Omental fat pad (tissue), 4 donors: ENCODE data around the gene RHOG. TPM values are rescaled to one million over a fixed set of nuclear protein-coding genes. Genes with fewer than 3 reads are reported as not detected.

ENCODE experiments used
- ATAC-seq: fragments of 150-250 bp; one replicate; pipeline ENCODE4 v1.9.1; 2016; ENCODE audit warnings: mild to moderate bottlenecking, moderate library complexity; ENCODE audit not compliant: low FRiP score
- DNase-seq: peaks from one replicate; pipeline ENCODE4 v3.0.0-alpha.2; 2019; ENCODE audit warnings: low spot score
- total RNA-seq, 4 donors: library from RNA; depleted of rRNA; stranded (reverse); fragments of >200 nt; gene quantifications; one replicate each; pipeline ENCODE4 v1.1.0, GENCODE V29; 2016
- TF ChIP-seq, protein P1 (sequence below), 3 donors: fragments of 450-650 bp; IDR thresholded peaks; one replicate each; pipeline ENCODE4 v1.5.1; 2016 to 2017; ENCODE audit warnings: antibody characterized with exemption in 3 of 3, mild to moderate bottlenecking in 3 of 3, moderate library complexity in 2 of 3

The RHOG gene
- total RNA-seq, 4 donors from 2014 or later: 53.2 to 90.3 (median 67.8) TPM

DNA sequence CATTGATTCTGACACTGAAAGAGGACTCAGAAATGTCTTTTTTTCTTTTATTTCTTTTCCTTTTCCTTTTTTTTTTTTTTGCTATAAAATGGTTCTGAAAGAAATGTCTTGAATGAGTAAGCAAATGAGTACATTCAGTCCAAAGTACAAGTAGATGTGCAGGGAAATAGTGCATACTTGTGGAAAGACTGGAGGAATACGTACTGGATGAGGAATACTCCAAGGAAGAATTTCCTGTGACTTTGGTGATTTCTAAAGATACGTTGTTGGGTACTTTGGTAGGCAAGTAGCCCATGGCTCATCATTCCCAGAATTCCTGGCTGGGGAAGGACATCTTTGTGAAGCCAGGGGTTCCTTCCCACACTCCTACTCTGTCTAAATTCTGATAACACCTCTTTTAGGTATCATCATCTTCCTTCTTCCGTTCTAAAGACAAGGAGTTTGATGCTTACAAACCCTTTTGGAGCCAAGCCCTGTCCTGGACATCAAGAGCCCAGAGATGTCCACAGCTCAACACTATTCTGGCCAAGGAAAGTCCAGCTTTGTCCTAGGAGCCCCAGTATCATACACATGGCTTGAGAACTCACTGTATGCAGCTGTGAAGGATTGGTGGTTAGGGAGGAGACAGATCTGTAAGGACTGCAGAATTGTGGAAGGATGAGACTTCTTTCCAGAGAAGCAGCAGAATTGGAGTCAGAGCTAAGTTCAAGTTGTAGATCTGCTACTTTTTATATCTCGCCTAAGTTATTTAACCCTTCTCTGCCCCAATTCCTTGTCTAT is 38.6 kb downstream of the RHOG start:
- TF ChIP-seq, protein P1, sequence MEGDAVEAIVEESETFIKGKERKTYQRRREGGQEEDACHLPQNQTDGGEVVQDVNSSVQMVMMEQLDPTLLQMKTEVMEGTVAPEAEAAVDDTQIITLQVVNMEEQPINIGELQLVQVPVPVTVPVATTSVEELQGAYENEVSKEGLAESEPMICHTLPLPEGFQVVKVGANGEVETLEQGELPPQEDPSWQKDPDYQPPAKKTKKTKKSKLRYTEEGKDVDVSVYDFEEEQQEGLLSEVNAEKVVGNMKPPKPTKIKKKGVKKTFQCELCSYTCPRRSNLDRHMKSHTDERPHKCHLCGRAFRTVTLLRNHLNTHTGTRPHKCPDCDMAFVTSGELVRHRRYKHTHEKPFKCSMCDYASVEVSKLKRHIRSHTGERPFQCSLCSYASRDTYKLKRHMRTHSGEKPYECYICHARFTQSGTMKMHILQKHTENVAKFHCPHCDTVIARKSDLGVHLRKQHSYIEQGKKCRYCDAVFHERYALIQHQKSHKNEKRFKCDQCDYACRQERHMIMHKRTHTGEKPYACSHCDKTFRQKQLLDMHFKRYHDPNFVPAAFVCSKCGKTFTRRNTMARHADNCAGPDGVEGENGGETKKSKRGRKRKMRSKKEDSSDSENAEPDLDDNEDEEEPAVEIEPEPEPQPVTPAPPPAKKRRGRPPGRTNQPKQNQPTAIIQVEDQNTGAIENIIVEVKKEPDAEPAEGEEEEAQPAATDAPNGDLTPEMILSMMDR (IDR thresholded peaks at IDR 0.05): no peak
- ATAC-seq (no peak), DNase-seq (no peak)

DNA sequence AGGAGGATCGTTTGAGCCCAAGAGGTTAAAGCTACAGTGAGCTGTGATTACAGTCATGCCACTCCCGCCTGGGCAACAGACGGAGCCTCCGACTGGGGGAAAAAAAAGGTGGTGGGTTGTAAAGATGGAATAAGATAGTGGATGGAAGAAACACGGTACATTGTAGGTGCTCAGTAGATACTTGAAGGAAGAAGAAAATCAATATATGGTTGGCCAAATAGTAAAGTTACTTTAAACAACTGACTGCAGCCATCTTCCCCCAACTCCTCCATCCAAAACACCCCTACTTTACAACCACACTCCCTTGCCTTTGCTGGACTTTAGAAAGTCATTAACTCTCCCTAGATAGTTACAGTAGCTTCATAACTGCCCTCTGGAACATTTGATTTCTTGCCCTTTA is 40.9 kb downstream of the RHOG start:
- TF ChIP-seq, protein P1 (IDR thresholded peaks at IDR 0.05): no peak
- DNase-seq: no peak
- ATAC-seq: no peak

DNA sequence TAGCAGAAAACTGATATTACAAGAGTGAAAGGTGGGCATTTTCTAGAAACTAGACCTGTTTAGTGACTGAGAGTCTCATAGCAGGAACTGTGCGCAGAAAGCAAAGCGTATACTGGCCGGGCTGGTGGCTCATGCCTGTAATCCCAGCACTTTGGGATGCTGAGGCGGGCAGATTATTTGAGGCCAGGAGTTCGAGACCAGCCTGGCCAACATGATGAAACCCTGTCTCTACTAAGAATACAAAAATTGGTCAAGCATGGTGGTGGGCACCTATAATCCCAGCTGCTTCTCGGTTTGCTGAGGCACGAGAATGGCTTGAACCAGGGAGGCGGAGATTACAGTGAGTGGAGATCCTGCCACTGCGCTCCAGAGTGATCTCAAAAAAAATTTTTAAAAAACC is 41.6 kb downstream of the RHOG start:
- ATAC-seq (no peak), DNase-seq (no peak)
- TF ChIP-seq, protein P1 (IDR thresholded peaks at IDR 0.05): no peak

DNA sequence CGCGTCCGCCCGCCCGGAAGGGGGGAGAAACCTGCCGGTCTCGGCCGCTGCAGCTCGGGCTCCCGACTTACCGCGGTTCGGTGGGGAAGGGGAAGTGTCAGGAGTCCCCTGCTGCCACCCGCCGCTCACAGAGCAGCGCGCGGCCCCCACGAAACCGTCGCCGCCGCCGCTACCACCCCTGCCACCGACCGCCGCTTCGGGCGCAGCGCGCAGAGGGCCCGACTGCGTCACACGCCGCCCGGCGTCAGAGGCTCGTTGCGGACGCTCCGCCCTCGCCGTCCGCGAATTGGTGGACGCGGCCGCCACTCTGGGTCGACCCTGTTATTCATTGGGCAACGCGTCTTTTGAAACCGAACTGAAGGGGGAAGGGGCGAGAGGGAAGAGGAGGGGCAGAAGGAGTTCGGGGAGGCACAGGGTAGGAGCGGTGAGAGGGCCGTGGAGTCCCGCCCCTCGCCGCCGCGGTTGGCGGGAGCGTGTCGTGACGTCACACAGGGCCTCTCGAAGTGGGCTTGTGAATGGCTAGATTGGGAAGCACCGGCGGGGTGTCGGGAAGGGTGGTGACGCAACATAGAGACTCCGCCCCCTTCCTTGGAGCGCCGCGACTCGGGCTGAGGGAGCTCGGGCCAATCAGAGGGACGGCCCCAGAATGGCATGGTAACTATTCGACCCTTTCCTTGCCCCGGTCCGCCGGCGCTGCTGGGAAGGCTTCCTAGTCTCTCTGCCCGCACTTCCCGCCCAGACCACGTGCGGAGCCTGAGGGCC is 43.2 kb downstream of the RHOG start, which contains the start of gene NUP98:
Gene NUP98 (minus strand): TSS at position 226 of the 762 bp plus-strand sequence. CDS start 15,437 bp downstream, outside the sequence.
- TF ChIP-seq, protein P1 (IDR thresholded peaks at IDR 0.05): no peak
- ATAC-seq: peak; percentile 97
- DNase-seq: peak; percentile 99

DNA sequence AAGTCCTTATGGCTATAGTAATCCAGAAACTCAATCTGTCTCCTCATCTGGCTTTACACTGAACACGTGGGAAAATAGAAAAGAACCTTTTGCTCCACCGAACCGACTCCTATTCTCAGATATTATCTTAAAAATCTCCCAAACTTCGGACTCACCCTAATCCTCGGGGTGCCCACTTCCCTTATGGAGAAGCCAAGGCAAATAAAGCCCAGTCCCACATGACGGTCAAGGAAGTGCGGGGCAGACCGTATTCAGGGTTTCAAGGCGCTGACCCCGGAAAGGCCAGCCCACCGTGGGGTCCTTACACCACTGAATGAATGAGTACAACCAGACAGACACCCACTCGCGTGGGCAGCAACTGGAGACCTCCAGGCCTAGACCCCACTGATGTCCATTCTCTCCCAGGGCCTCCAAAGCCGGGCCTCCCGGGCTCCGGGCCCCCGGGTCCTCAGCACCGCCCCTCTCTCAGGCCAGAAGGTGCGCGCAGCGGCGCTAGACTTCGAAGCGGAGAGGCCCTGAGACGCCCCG is 43.9 kb downstream of the RHOG start:
- ATAC-seq: peak; percentile 34
- TF ChIP-seq, protein P1 (IDR thresholded peaks at IDR 0.05): no peak
- DNase-seq: no peak

DNA sequence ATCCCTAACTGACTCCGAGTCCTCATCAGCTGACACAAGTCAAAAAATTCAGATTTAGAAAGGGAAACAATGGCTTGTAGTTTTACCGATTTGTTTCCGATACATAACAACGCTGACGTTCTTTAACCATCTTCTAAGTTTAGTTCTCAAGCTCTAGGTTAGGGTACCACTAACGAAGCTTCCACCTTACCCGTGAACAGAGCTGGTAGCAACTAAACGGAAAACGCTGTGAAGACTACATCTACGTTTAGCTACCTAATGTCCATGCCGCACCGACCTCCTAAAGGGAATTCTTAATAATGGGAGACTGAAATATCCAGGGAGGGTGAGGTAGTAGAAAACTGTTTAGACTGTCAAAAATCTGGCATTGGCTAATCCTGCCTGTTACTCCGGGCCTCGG is 44.4 kb downstream of the RHOG start:
- ATAC-seq: no peak
- DNase-seq: no peak
- TF ChIP-seq, protein P1 (IDR thresholded peaks at IDR 0.05): no peak
